ENCODE results near the gene PAPOLG.

- TF ChIP-seq, protein P1, sequence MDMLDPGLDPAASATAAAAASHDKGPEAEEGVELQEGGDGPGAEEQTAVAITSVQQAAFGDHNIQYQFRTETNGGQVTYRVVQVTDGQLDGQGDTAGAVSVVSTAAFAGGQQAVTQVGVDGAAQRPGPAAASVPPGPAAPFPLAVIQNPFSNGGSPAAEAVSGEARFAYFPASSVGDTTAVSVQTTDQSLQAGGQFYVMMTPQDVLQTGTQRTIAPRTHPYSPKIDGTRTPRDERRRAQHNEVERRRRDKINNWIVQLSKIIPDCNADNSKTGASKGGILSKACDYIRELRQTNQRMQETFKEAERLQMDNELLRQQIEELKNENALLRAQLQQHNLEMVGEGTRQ (IDR thresholded peaks at IDR 0.05; ENCODE audit: low read depth, low read length): no peak
- TF ChIP-seq POLR2A (IDR thresholded peaks at IDR 0.05; ENCODE audit: low read depth, low read length) (no peak), CEBPB (IDR thresholded peaks at IDR 0.05; ENCODE audit: low read depth, low read length) (no peak), SMC3 (IDR thresholded peaks at IDR 0.05; ENCODE audit: low read depth, low read length) (no peak), RAD21 (IDR thresholded peaks at IDR 0.05; ENCODE audit: low read length) (no peak), MXI1 (IDR thresholded peaks at IDR 0.05; ENCODE audit: borderline replicate concordance, low read depth, low read length) (no peak), MAFK (IDR thresholded peaks at IDR 0.05; ENCODE audit: low read depth, low read length) (no peak)
- TF ChIP-seq, protein P2, sequence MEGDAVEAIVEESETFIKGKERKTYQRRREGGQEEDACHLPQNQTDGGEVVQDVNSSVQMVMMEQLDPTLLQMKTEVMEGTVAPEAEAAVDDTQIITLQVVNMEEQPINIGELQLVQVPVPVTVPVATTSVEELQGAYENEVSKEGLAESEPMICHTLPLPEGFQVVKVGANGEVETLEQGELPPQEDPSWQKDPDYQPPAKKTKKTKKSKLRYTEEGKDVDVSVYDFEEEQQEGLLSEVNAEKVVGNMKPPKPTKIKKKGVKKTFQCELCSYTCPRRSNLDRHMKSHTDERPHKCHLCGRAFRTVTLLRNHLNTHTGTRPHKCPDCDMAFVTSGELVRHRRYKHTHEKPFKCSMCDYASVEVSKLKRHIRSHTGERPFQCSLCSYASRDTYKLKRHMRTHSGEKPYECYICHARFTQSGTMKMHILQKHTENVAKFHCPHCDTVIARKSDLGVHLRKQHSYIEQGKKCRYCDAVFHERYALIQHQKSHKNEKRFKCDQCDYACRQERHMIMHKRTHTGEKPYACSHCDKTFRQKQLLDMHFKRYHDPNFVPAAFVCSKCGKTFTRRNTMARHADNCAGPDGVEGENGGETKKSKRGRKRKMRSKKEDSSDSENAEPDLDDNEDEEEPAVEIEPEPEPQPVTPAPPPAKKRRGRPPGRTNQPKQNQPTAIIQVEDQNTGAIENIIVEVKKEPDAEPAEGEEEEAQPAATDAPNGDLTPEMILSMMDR (conservative IDR thresholded peaks at IDR 0.05; ENCODE audit: low read depth, low read length): no peak
- TF ChIP-seq, protein P3, sequence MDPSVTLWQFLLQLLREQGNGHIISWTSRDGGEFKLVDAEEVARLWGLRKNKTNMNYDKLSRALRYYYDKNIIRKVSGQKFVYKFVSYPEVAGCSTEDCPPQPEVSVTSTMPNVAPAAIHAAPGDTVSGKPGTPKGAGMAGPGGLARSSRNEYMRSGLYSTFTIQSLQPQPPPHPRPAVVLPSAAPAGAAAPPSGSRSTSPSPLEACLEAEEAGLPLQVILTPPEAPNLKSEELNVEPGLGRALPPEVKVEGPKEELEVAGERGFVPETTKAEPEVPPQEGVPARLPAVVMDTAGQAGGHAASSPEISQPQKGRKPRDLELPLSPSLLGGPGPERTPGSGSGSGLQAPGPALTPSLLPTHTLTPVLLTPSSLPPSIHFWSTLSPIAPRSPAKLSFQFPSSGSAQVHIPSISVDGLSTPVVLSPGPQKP (IDR thresholded peaks at IDR 0.05; ENCODE audit: borderline replicate concordance, low read depth, low read length): no peak
Measured at GRCh38 chr2:60821587-60822302, 65.7 kb downstream of the PAPOLG start.
